ENCODE results near the gene IGFL4. TPM values are rescaled to one million over a fixed set of nuclear protein-coding genes. Genes with fewer than 3 reads are reported as not detected.

IGFL4 gene
- total RNA-seq, 1 donor from 2014 or later = 0.20 TPM

DNA sequence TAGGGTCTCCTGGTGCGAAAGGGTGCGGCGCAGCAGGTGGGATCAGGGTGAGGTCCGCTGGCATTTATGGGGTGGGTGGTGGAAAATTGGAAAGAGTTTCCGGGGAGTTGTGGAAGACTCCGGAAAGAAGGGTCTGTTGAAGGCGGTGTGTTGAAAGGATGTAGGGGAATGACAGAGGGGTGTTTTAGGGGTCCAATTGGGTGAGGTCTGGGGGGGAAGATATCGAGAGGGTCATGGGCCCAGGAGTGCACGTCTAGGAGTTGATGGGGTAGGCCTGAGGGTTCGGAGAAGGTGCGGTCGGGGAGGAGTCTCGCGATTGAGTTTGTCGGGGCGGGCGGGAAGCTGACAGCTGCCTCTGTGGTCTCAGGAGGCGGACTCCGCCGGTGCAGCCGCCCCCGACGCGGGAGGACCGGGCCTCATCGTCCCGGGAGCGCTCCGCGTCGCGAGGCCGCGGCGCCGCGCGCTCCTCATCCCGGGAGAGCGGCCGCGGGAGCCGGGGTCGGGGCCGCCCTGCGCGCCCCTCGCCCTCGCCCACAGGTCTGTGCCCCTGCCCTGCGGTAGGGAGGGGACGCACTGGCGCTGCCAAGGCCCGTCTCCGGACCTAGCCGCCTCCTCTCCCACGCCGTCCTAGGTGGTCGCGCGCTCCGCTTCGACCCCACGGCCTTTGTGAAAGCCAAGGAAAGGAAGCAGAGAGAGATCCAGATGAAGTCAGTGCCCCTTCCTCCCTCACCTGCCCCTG, 24.9 kb downstream of the IGFL4 start:
- Mint-ChIP-seq H3K4me3 (ENCODE audit: unreplicated experiment) (peak overlapping the region; percentile 97), H3K27me3 (ENCODE audit: unreplicated experiment) (peaks cover 19% of the 10 kb centered on the region), H3K36me3 (ENCODE audit: unreplicated experiment) (no peaks in the 10 kb centered on the region), H3K27ac (ENCODE audit: unreplicated experiment) (peak overlapping the region; percentile 75), H3K4me1 (ENCODE audit: low read depth, unreplicated experiment) (peaks cover 10% of the 10 kb centered on the region), H3K9me3 (ENCODE audit: unreplicated experiment) (peaks cover 8% of the 10 kb centered on the region)
- DNase-seq = peak; percentile 43
- TF ChIP-seq, protein P1, sequence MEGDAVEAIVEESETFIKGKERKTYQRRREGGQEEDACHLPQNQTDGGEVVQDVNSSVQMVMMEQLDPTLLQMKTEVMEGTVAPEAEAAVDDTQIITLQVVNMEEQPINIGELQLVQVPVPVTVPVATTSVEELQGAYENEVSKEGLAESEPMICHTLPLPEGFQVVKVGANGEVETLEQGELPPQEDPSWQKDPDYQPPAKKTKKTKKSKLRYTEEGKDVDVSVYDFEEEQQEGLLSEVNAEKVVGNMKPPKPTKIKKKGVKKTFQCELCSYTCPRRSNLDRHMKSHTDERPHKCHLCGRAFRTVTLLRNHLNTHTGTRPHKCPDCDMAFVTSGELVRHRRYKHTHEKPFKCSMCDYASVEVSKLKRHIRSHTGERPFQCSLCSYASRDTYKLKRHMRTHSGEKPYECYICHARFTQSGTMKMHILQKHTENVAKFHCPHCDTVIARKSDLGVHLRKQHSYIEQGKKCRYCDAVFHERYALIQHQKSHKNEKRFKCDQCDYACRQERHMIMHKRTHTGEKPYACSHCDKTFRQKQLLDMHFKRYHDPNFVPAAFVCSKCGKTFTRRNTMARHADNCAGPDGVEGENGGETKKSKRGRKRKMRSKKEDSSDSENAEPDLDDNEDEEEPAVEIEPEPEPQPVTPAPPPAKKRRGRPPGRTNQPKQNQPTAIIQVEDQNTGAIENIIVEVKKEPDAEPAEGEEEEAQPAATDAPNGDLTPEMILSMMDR (IDR thresholded peaks at IDR 0.05; ENCODE audit: partially characterized antibody, unreplicated experiment) = no peak

DNA sequence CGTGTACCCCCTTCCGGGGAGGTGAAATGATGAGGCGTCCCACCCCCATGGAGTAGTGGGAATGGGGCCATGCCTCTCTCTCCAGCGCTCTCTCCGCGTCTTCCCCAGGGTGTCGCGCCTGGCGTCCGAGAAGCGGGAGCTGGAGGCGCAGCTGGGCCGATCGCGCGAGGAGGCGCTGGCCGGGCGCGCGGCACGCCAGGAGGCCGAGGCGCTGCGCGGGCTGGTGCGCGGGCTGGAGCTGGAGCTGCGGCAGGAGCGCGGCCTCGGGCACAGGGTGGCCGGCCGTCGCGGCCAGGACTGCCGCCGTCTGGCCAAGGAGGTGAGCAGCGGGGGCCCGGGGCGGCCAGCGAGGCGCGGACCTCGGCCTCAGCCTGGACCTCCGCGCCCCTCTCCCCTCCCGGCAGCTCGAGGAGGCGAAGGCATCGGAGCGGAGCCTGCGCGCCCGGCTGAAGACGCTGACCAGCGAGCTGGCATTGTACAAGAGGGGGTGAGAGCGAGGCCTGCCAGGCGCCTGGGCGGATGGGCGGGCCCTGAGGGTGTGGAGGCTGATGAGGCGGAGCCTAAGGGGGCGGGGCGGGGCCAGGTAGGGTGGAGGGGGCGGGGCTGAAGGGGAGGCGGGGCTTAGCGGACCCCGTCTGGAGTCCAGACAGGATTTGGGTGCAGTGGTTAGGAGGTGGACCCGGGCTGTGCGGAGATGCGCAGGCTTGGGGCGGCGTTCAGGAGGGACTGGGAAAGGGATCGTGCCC, 25.7 kb downstream of the IGFL4 start:
- peaks cover 11% of the 10 kb centered on the region for H3K9me3 Mint-ChIP-seq (ENCODE audit: unreplicated experiment)
- H3K27me3 Mint-ChIP-seq (ENCODE audit: unreplicated experiment) = peaks cover 19% of the 10 kb centered on the region
- no peak overlapping the region for H3K27ac Mint-ChIP-seq (ENCODE audit: unreplicated experiment)
- peak; percentile 76 for DNase-seq
- H3K4me3 Mint-ChIP-seq (ENCODE audit: unreplicated experiment) = peak overlapping the region; percentile 83
- H3K4me1 Mint-ChIP-seq (ENCODE audit: low read depth, unreplicated experiment) = peaks cover 12% of the 10 kb centered on the region
- TF ChIP-seq, protein P1 (IDR thresholded peaks at IDR 0.05; ENCODE audit: partially characterized antibody, unreplicated experiment) = no peak
- H3K36me3 Mint-ChIP-seq (ENCODE audit: unreplicated experiment) = no peaks in the 10 kb centered on the region

DNA sequence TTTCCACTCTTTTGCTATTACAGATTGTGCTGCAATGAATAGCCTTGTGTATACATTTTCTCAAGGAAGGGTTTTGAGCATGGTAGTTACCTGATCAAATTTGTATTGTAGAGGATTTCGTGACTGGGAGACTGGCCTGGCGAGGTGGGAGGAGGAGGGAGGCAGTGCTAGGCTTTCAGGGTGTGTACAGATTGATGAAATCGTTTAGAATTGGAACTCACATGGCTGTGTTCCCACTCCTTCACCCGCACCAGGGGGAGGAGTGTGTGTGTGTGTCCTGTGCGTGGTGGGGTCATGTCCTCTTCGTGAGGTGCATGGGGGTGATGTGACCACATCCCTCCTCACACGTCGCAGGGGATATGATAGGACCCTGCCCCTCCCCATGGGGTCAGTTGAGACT, 26.3 kb downstream of the IGFL4 start:
- Mint-ChIP-seq H3K4me3 (ENCODE audit: unreplicated experiment) (peak overlapping the region; percentile 83), H3K4me1 (ENCODE audit: low read depth, unreplicated experiment) (peaks cover 11% of the 10 kb centered on the region)
- no peak for DNase-seq

DNA sequence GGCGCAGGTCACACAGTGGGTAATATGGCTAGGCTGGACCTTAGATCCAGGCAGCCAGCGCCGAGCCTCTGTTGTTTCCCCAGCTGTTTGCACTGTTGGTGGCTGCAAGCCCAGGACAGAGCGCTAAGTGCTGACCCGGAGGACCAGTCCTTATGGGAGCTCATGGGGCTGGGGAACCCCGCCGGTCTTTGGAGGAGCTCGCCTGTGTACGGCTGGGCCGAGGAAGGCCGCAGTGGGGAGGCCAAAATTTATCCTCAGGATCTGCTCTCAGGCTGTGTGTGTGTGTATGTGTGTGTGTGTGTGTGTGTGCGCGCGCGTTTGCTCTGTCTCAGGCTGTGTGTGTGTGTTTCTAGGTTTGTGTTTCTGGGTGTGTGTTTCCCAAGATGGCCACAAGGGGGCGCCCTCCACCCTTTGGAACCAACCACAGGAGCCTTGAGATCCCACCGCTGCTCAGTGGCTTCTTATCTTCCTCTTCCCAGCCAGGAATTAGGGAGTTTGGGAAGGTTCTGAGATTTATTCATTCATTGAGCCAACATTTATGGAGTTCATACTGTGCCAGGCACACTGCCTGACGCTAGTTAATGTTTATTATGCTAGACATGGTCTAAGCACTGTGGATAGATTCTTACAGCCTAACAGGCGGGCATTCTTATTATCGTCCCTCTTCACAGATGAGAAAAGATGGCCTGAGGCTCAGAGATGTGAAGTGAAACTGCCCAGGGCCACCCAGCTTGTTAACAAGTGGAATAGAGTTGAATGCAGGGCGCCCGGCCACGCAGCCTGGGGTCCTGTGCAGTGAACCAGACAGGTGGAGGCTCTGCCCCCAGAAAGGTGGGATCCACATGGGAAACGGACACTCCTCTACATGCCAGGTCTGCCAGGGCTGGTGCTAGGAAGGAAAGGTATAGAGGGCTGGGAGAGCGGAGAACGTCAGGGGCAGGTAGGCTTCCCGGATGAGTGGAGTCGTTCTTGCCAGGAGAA, 31.0 kb downstream of the IGFL4 start:
- peak; percentile 84 for DNase-seq
- H3K9me3 Mint-ChIP-seq (ENCODE audit: unreplicated experiment) = peaks cover 5% of the 10 kb centered on the region
- TF ChIP-seq, protein P1 (IDR thresholded peaks at IDR 0.05; ENCODE audit: partially characterized antibody, unreplicated experiment) = peak; percentile 94
- no peak overlapping the region for H3K27ac Mint-ChIP-seq (ENCODE audit: unreplicated experiment)
- peaks cover 8% of the 10 kb centered on the region for H3K27me3 Mint-ChIP-seq (ENCODE audit: unreplicated experiment)
- H3K4me3 Mint-ChIP-seq (ENCODE audit: unreplicated experiment) = no peak overlapping the region
- peaks cover 9% of the 10 kb centered on the region for H3K4me1 Mint-ChIP-seq (ENCODE audit: low read depth, unreplicated experiment)
- no peaks in the 10 kb centered on the region for H3K36me3 Mint-ChIP-seq (ENCODE audit: unreplicated experiment)

More for the DNA sequence above, 26.3 kb downstream of the IGFL4 start:
- H3K9me3 Mint-ChIP-seq (ENCODE audit: unreplicated experiment) = peaks cover 8% of the 10 kb centered on the region
- H3K27me3 Mint-ChIP-seq (ENCODE audit: unreplicated experiment) = peaks cover 19% of the 10 kb centered on the region
- TF ChIP-seq, protein P1 (IDR thresholded peaks at IDR 0.05; ENCODE audit: partially characterized antibody, unreplicated experiment) = no peak
- H3K36me3 Mint-ChIP-seq (ENCODE audit: unreplicated experiment) = no peaks in the 10 kb centered on the region
- H3K27ac Mint-ChIP-seq (ENCODE audit: unreplicated experiment) = peak overlapping the region; percentile 62
